Measurements from ENCODE around the gene BICRAL. TPM values are rescaled to one million over a fixed set of nuclear protein-coding genes. Genes with fewer than 3 reads are reported as not detected.
A peak's percentile ranks its signal among the peaks of the same experiment; 100 is the strongest.

BICRAL gene
- total and polyA plus RNA-seq, 2 donors (not counting 3 experiments of a cell fraction or from before 2014, with no cell fraction given): 5.6 to 6.8 TPM

DNA sequence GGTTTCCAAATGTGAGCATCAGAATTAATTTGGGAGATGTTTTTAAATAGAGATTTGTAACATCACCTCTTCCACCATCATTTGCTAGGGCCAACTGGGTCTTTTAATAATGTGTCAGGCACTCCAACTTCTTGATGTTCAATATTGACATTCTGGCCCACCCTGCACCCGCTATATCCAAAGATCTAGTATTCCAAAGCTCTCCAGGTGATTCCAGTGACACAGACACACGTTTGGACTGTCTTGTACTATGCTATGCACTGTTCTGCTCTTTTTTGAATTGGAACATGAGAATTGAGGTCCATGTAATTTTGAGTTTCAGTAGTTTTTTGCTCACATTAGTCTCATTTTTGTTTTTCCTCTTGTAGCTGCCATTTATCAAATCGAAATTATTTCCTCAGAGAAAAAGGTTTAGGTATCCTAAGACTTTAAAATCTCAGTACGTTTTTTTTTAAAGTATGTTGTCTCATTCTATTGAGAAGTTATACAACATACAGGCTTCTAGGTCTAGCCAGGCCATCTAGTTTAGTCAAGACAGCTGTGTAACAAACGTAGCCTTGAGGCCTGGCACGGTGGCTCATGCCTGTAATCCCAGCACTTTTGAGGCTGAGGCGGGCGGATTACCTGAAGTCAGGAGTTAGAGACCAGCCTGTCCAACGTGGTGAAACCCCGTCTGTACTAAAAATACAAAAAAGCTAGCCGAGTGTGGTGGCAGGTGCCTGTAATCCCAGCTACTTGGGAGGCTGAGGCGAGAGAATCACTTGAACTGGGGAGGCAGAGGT is 3.1 kb downstream of the BICRAL start:
- no peaks in the 10 kb centered on the region for H4K20me1 ChIP-seq (replicated peaks; ENCODE audit: control insufficient read depth, extremely low read depth, insufficient read depth, low read length)
- peaks cover 16% of the 10 kb centered on the region for H3K4me1 ChIP-seq (ENCODE audit: control insufficient read depth, extremely low read depth, insufficient read depth, low read length)
- H3K4me3 ChIP-seq (replicated peaks in 1 of 3; ENCODE audit: insufficient read depth in 1 of 3, low read depth in 1 of 3, low read length in 3 of 3): peak overlapping the region; percentile 87 to 98 (median 94)
- POLR2A ChIA-PET: interaction anchor here (0.6 to 1.8 kb wide), 4 partner anchors 39 to 569 kb away, joined by 3 to 7 read pairs (median 4); partner anchors contain the start of gene TBCC
- TF ChIP-seq JUN (IDR thresholded peaks at IDR 0.05; ENCODE audit: borderline replicate concordance, insufficient read depth, insufficient read length, low read depth): no peak
- TF ChIP-seq POLR2A (IDR thresholded peaks at IDR 0.05; ENCODE audit: low read depth, low read length): peak; percentile 14
- H3K9me1 ChIP-seq (replicated peaks; ENCODE audit: control insufficient read depth, extremely low read depth, insufficient read depth, low read length): no peaks in the 10 kb centered on the region
- no peaks in the 10 kb centered on the region for H3K9me3 ChIP-seq (replicated peaks; ENCODE audit: control insufficient read depth, insufficient read depth, low read length)
- FAIRE-seq: peak; percentile 4
- CTCF ChIA-PET: interaction anchor here (1.6 to 1.8 kb wide), 2 partner anchors 33 to 123 kb away, joined by 3 to 4 read pairs; no protein-coding TSS in a partner anchor
- dilution Hi-C loops (cut with MboI; ENCODE audit: extremely low pct_ligation_motif_present, low sequenced_read_pairs) (no loop called here), intact Hi-C loops (cut with micrococcal nuclease) (no loop called here)
- H3K27ac ChIP-seq (ENCODE audit: insufficient read depth, low read depth, low read length): peak overlapping the region; percentile 99
- no peak overlapping the region for H2AFZ ChIP-seq (ENCODE audit: low read depth, low read length)
- H3K79me2 ChIP-seq (ENCODE audit: control insufficient read depth, insufficient read depth, low read length): peaks cover 46% of the 10 kb centered on the region
- H3K36me3 ChIP-seq (ENCODE audit: control insufficient read depth in 2 of 2, extremely low read depth in 1 of 2, insufficient read depth in 2 of 2, low read length in 2 of 2): no peaks in the 10 kb centered on the region
- no peak for DNase-seq (ENCODE audit: low read depth, low spot score)
- peak overlapping the region; percentile 93 for H3K4me2 ChIP-seq (ENCODE audit: insufficient read depth, low read length)
- H3K9ac ChIP-seq (replicated peaks; ENCODE audit: extremely low read depth, insufficient read depth, low read length): peak overlapping the region; percentile 100
- BruUV-seq (replicated peaks): no TSS peak
- H3K27me3 ChIP-seq (ENCODE audit: control insufficient read depth in 2 of 2, insufficient read depth in 2 of 2, low read length in 2 of 2): no peaks in the 10 kb centered on the region

DNA sequence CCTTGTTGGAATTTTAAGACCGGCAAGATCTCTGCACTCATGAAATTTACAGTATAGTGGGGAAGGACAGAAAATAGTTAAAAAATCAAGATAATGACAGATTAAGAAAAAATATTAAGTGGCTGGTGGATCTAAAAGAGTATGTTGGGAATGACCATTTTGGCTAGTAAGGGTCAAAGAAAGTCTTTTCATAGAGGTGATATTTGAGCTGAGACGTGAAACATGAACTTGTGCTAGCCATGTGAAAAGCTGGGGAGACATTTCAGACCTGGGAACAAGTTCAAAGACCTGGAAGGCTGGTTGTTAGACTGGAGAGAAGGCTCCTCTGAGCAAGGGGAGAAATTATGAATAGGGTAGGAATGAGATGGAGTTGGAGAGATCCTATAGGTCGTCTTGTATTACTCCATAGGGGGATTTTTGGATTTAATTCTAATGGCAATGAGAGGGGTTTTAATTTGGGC is 4.7 kb downstream of the BICRAL start:
- intact Hi-C loops (cut with micrococcal nuclease) (no loop called here), dilution Hi-C loops (cut with MboI; ENCODE audit: extremely low pct_ligation_motif_present, low sequenced_read_pairs) (no loop called here)
- Histone ChIP-seq H3K4me3 (replicated peaks in 1 of 3; ENCODE audit: insufficient read depth in 1 of 3, low read depth in 1 of 3, low read length in 3 of 3) (no peak overlapping the region), H3K27ac (ENCODE audit: insufficient read depth, low read depth, low read length) (no peak overlapping the region), H3K9me1 (replicated peaks; ENCODE audit: control insufficient read depth, extremely low read depth, insufficient read depth, low read length) (no peaks in the 10 kb centered on the region), H2AFZ (ENCODE audit: low read depth, low read length) (no peak overlapping the region), H3K4me1 (ENCODE audit: control insufficient read depth, extremely low read depth, insufficient read depth, low read length) (peaks cover 10% of the 10 kb centered on the region), H3K27me3 (ENCODE audit: control insufficient read depth in 2 of 2, insufficient read depth in 2 of 2, low read length in 2 of 2) (no peaks in the 10 kb centered on the region), H4K20me1 (replicated peaks; ENCODE audit: control insufficient read depth, extremely low read depth, insufficient read depth, low read length) (no peaks in the 10 kb centered on the region), H3K79me2 (ENCODE audit: control insufficient read depth, insufficient read depth, low read length) (peaks cover 46% of the 10 kb centered on the region), H3K9me3 (replicated peaks; ENCODE audit: control insufficient read depth, insufficient read depth, low read length) (no peaks in the 10 kb centered on the region), H3K9ac (replicated peaks; ENCODE audit: extremely low read depth, insufficient read depth, low read length) (no peak overlapping the region), H3K36me3 (ENCODE audit: control insufficient read depth in 2 of 2, extremely low read depth in 1 of 2, insufficient read depth in 2 of 2, low read length in 2 of 2) (no peaks in the 10 kb centered on the region), H3K4me2 (ENCODE audit: insufficient read depth, low read length) (no peak overlapping the region)
- ChIA-PET CTCF (interaction anchor here (1.3 to 1.4 kb wide), 2 partner anchors 38 to 94 kb away, joined by 3 read pairs; no protein-coding TSS in a partner anchor), POLR2A (interaction anchor here (1.2 kb wide), 1 partner anchor 40 kb away, joined by 5 read pairs; the partner anchor contains the start of gene TBCC)
- BruUV-seq (replicated peaks): no TSS peak
- no peak for TF ChIP-seq POLR2AphosphoS5 (IDR thresholded peaks at IDR 0.05; ENCODE audit: insufficient read depth, low read depth, low read length)
- TF ChIP-seq, protein P1, sequence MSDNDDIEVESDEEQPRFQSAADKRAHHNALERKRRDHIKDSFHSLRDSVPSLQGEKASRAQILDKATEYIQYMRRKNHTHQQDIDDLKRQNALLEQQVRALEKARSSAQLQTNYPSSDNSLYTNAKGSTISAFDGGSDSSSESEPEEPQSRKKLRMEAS (IDR thresholded peaks at IDR 0.05; ENCODE audit: insufficient read depth, insufficient read length): no peak
- no peak for DNase-seq (ENCODE audit: low read depth, low spot score)
- no peak for FAIRE-seq

All from endothelial cell of umbilical vein (primary cell).